Measurements from ENCODE around the gene TMEM121.
A peak's percentile ranks its signal among the peaks of the same experiment; 100 is the strongest.

The TMEM121 gene

GRCh38 chr14:105498430-105499255, 27.7 kb upstream of the TMEM121 start:
- no peak for DNase-seq

- no peak for DNase-seq
Measured at GRCh38 chr14:105499256-105500035, 26.9 kb upstream of the TMEM121 start.

GRCh38 chr14:105500036-105500725, 26.2 kb upstream of the TMEM121 start:
- DNase-seq = no peak

- no peak for DNase-seq
Measured at GRCh38 chr14:105500726-105501101, 25.7 kb upstream of the TMEM121 start.

GRCh38 chr14:105501504-105502291, 24.7 kb upstream of the TMEM121 start:
- no peak for DNase-seq

- DNase-seq = no peak
Measured at GRCh38 chr14:105502446-105503295, 23.7 kb upstream of the TMEM121 start.

- DNase-seq = no peak
Measured at GRCh38 chr14:105503296-105503640, 23.1 kb upstream of the TMEM121 start.

GRCh38 chr14:105503935-105504692, 22.3 kb upstream of the TMEM121 start:
- no peak for DNase-seq

- DNase-seq = no peak
Measured at GRCh38 chr14:105505101-105505500, 21.3 kb upstream of the TMEM121 start.

- no peak for DNase-seq
Measured at GRCh38 chr14:105507247-105507646, 19.1 kb upstream of the TMEM121 start.

GRCh38 chr14:105508069-105508468, 18.3 kb upstream of the TMEM121 start:
- no peak for DNase-seq

GRCh38 chr14:105508601-105509000, 17.8 kb upstream of the TMEM121 start:
- DNase-seq = no peak

- no peak for DNase-seq
Measured at GRCh38 chr14:105517096-105517495, 9.3 kb upstream of the TMEM121 start.

- no peak for DNase-seq
Measured at GRCh38 chr14:105519946-105520698, 6.3 kb upstream of the TMEM121 start.

GRCh38 chr14:105525326-105525725, 1.1 kb upstream of the TMEM121 start:
- DNase-seq = no peak

- no peak for DNase-seq
Measured at GRCh38 chr14:105526776-105527380, 495 bp downstream of the TMEM121 start.

GRCh38 chr14:105527381-105527825, 1.0 kb downstream of the TMEM121 start:
- no peak for DNase-seq

- peak; percentile 71 for DNase-seq
Measured at GRCh38 chr14:105527826-105528585, 1.6 kb downstream of the TMEM121 start.
